CD4-positive, alpha-beta T cell treated with Interleukin-15 for 1 hour (primary cell): ENCODE measurements around the gene CHRM2.

Experiments used
- DNase-seq: peaks from one replicate; pipeline ENCODE4 v3.0.0-alpha.2; 2020

CHRM2 gene

GRCh38 chr7:136966825-136967224 is 98.4 kb downstream of the CHRM2 start:
- DNase-seq, result no peak

DNA sequence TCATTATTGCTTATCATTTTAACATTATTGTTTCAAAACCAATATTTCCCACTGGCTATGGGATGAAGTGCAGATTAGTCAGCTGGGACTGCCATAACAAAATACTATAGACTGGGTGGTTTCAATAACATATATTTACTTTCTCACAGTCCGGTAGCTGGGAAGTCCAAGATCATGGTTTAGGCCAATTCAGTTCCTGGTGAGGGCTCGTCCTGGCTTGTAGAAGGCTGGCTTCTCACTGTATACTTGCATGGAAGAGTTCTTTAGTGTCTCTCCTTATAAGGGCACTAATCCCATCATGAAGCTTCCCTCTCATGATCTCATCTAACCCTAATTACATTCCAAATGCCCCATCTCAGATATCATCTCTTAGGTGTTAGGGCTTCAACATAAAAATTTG is 101.3 kb downstream of the CHRM2 start:
- DNase-seq, result no peak

DNA sequence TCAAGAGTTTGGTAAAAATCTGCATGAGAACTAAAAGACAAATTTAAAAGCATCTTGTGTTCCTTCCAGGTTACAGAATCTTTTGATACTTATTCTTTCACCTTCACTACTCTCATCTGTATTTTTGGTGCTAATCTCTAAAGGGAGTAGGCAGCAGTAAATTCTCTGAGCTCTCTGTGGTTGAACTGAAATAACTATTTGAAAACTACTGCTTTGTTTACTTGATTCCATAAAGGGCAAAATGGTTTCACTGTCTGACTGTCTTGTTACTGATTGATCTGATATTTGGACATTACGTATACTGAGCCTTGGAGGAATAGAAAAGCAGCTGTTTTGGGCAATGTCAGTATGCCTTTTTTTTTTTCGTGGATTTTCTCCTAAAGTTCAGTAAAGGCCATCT is 103.3 kb downstream of the CHRM2 start:
- DNase-seq, result no peak

- no peak for DNase-seq
These were observed 108.2 kb downstream of the CHRM2 start for GRCh38 chr7:136976504-136977251.

DNA sequence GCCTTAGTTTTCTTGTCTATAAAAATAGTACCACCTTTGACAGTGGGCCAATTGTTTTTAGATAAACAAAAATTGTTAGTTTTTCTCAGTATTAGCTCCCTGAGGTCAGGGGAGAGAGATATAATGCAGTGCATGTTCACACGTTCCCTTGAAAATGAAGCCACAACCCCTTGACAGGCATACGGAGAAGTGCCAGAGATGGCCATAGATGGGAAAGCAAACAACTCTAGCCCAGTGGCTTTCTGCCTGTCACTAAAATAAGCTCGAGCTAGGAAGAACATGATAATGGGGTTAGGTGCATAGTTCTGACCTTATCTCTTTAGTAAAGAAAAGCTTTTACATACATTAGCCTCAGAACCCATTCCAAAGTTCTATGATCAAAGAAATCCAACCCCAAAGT is 124.9 kb downstream of the CHRM2 start:
- no peak for DNase-seq

DNA sequence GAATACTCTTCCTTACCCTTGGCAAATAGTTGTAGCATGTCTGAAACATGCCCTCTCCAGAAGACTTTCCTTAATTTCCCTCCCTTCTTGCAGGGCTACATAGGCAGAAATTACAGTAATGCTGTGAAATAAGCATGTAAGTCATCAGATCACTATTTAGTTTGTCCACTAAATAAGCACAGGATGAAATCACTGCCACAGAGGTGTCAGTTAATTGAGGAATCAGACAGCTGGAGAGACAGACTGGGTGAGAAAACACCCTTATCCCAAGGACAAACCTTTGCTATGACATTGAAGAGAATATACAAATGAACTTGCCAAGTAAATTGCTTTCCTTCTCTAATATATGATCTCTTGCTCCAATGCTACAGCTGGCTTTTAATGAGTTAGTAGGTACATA is 129.3 kb downstream of the CHRM2 start:
- DNase-seq, result no peak

GRCh38 chr7:136998495-136998894 is 130.0 kb downstream of the CHRM2 start:
- DNase-seq, result no peak

DNA sequence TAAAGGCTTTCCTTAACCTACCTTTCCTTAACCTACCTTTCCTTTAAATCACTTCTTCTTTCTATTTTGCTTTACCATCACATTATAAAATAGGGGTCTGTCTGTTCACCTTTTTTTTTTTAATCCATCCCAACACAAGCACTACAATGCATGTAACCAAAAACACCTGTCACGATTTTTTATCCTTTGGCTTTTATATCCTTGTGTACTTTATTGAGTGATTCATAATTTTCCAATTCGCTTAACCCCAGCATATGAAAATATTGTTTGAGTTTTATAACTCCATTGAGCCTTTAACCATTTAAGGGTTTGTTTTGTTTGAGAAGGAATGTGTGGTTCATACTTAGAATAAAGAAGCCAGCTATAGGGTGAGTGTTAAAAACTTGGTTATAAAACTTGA is 132.2 kb downstream of the CHRM2 start:
- DNase-seq, result no peak

- DNase-seq, result no peak
These were observed 132.6 kb downstream of the CHRM2 start for GRCh38 chr7:137001041-137001440.

DNA sequence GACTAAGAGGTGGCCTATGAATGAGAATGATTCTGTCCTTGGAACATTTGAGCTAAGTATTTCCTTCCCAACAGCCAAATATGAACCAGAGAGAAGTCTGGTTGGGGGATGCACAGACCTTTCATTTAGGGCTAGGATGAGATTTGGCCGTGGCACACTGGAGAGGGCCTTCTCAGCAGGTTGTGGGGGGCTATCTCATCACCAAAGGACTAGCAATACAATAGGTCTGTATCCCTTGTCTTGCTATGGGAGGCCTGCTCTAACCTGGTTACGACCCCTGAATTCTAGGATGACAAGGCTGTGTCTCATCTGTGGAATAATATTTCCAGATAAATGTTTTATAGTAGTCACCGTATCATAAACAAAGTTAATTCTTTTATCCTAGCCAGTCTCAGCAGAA is 133.0 kb downstream of the CHRM2 start:
- no peak for DNase-seq

GRCh38 chr7:137003086-137003485 is 134.6 kb downstream of the CHRM2 start:
- DNase-seq, result no peak

DNA sequence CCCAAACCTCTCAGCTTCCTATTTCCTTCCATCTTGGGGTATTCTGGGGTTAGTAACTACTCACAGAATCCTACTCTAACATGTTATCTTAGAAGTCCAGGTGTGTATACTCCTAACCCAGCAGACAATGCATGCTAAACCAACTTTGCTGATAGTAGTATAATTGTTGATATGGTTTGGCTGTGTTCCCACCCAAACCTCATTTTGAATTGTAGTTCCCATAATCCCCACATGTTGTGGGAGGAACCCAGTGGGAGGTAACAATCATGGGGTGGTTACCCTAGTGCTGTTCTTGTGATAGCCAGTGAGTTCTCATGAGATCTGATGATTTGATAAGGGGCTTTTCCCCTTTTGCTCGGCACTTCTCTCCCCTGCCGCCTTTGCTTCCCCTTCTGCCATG is 135.1 kb downstream of the CHRM2 start:
- no peak for DNase-seq

GRCh38 chr7:137005873-137006272 is 137.4 kb downstream of the CHRM2 start:
- DNase-seq, result no peak

DNA sequence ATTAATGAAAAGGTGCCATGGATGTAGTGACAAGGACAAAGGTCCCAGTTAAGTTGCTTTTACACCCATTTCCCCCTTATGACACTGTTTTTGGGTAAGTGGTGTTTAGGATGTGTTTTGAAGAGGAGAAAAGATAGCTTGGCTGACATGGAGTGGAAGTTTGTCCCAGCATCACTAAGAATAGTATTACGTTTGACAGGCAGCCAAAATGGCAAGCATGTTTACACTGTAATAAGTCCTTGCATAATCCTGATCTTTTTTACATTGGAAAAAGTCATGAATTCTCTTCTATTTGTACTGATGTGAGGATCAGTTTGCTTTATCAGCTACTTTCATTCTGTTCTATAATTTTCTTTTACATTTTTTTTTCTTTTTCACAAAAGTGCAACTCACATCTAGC is 137.8 kb downstream of the CHRM2 start:
- DNase-seq, result no peak

DNA sequence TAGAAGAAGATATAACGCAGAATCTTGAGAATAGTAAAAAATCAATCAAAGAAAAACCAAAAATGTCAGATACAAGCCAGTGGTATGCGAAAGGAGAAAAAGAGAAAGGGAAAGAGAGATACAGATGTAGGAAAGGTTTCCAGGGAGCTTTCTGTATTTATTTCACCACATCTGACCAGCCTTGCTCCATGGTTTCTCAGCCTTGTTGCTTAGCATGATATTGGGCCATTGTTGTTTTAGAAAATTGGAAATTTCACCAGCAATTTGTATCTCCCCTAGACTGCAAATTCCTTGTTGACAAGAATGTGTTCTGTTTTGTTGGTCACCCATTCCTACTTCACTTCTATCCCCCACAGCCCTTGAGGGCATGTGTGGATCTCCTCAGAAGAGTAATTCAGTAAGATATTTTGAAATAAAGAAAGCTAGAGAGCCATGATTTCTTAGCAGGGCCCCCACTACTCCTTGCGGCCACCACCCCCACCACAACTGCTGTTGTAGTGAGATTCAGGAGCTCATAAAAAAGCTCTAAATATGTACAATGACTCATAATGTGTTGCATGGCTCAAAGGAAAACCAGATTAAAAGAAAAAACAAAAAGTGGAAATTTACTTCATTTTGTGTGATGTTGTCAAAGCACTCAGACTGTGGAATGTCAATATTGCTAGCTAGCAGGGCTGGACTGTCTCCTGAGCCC is 138.7 kb downstream of the CHRM2 start:
- no peak for DNase-seq

GRCh38 chr7:137009404-137009803 is 141.0 kb downstream of the CHRM2 start:
- no peak for DNase-seq

DNA sequence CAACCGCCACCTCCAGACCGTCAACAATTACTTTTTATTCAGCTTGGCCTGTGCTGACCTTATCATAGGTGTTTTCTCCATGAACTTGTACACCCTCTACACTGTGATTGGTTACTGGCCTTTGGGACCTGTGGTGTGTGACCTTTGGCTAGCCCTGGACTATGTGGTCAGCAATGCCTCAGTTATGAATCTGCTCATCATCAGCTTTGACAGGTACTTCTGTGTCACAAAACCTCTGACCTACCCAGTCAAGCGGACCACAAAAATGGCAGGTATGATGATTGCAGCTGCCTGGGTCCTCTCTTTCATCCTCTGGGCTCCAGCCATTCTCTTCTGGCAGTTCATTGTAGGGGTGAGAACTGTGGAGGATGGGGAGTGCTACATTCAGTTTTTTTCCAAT is 146.6 kb downstream of the CHRM2 start:
- no peak for DNase-seq

DNA sequence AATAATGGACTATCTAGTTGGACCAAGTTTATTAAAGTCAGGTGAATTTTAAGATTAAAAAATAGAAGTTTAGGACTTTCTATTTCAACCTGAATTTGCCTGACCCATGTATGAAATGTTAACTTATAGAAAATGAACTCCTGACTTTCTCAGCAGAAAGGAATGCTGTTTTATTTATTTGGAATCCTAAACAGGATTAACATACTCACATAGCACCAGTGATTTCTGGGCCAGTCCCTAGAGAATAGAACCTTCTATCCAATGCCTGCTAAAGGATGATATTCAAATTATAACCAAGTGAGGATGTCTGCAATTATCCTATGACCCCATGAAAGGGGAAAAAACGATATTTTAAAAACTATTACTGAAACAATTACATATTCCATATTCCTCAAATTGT is 148.8 kb downstream of the CHRM2 start:
- DNase-seq, result no peak

GRCh38 chr7:137018468-137018867 is 150.0 kb downstream of the CHRM2 start:
- DNase-seq, result no peak

- no peak for DNase-seq
These were observed 151.9 kb downstream of the CHRM2 start for GRCh38 chr7:137020351-137020750.

- DNase-seq, result no peak
These were observed 157.2 kb downstream of the CHRM2 start for GRCh38 chr7:137025469-137026175.

DNA sequence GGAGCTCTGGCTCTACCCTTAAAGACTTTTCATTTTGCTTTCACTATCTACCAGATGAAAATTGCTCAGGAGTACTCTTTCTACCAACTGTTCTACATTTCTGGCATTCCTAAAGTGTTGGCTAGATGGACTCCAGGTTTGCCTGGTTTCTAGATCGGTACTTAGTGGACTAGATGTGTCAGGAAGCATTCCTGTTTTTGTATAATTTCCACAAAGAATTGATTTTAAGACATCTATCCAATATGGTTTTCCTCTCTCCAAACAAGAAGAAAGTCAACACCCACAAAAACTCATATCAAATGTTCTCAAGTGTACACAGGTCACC is 157.7 kb downstream of the CHRM2 start:
- DNase-seq, result no peak

DNA sequence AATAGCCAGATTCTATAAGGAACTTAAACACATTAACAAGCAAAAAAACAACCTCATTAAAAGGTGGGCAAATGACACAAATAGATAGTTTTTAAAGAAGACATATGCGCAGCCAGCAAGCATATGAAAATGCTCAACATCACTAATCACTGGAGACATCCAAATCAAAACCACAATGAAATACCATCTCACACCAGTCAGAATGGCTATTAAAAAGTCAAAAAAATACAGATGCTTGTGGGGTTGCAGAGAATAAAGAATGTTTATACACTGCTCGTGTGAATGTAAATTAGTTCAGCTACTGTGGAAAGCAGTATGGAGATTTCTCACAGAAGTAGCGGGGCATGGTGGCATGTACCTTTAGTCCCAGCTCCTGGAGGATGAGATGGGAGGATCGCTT is 164.0 kb downstream of the CHRM2 start:
- DNase-seq, result no peak

- DNase-seq, result no peak
These were observed 168.3 kb downstream of the CHRM2 start for GRCh38 chr7:137036768-137037167.
